NCI-H146 (cell line): Measurements from ENCODE around the gene HOMER3.

Experiments used
- DNase-seq: peaks from one replicate; lab custom pipeline; 2025; lab: John Stamatoyannopoulos, UW

Gene HOMER3

DNA sequence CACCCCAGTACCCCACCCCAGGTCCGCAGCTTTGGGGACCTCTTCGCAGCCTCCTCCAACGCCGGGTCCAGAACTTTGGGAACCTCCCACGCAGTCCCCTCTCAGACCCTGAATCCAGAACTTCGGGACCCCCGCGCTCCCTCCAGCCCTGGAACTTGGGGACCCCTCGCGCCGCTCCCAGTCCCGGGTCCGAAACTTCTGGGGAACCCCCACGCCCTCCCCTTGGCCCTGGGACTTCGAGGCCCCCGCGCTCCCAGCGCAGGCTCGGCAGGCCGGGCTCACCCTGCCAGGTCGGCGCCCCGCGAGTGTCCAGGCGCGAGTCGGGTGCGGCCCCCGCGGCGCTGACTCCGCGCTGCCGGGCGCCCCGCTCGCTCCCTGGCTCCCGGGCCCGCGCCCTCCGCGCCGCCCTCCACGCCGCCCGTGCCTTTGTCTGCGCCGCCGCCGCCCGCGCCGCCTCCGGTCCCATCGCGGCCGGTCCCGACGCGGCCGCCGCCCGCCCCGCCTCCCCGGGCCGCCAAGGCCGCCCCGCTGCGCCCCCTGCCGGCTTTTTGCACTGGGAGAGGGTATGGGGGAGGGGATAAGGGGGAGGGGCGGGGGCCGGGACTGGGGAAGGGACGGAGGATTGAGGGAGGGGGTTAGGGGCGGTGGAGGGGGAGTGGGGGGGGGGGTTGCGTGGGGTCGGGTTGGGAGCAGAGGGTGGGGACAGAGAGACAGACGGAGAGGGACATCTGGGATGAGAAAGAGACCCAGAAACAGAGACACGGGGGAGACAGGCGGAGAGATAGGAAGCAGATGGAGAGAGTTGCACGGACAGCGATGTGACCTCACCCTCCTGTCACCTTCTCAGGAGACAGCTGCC is at the start of gene HOMER3:
Gene HOMER3 (minus strand): TSS at position 449 of the 859 bp plus-strand sequence. CDS start 2,235 bp downstream, outside the sequence.
- peak; percentile 59 for DNase-seq

DNA sequence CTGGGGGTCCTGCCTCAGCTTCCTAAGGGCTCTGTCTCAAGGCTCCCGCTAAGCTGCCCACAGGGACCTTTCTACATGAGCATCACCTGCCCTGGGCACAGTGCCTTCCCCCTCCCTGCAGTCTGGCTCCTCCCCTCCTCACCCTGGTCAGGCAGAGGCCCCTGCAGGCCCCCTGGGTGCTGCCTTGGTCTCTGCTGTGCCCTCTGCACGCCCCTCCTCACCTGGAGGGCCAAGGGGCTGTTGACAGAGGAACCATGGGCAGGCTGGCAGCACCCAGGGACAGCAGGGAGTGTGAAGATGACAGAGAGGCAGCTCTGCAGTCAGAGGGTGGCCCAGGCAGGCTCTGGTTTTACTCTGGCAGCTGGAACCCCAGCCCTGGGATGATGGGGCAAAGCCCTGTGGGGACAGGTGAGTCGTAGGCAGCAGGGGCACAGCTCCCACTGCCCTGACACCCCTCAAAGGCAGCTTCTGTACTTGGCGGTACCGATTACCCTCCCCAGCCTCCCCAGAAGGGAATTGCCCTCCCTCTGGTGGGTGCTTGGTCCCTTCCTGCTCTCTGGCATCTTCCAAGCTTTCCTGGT is 49.2 kb upstream of the HOMER3 start:
- no peak for DNase-seq

DNA sequence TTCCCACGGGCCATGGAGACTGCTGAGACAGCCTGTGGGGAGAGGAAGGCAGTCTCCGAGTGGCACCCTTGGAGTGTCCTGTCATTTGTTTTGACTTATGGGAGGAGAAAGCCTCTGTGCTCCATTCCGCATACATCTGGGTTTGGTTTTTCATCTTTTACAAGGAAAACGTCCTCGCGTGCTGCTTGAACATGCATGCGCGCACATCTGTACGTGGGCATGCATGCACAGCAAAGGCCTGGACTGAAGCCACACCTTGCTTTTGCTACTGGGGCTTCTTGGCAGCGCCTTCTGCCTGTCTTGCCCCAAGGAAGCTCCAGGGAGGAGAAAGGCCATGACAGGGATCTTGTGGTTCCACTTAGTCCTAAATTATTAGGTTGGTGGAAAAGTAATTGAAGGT is 48.3 kb upstream of the HOMER3 start:
- no peak for DNase-seq

DNA sequence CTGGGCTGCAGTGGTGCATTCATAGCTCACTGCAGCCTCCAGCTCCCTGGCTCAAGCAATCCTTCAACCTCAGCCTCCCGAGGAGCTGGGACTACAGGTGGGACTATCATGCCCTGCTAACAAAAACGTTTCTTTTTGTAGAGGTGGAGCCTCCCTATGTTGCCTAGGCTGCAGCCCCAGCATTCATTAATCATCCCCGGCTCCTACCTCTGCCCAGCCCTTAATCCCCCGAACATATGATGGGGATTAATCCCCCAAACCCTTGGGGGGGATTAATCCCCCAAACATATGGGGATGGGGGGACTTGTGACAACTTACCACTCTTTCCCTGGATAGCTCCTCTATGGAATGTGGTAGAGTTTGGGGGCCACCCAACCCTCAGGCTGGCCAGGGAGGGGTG is 46.4 kb upstream of the HOMER3 start:
- DNase-seq = no peak

DNA sequence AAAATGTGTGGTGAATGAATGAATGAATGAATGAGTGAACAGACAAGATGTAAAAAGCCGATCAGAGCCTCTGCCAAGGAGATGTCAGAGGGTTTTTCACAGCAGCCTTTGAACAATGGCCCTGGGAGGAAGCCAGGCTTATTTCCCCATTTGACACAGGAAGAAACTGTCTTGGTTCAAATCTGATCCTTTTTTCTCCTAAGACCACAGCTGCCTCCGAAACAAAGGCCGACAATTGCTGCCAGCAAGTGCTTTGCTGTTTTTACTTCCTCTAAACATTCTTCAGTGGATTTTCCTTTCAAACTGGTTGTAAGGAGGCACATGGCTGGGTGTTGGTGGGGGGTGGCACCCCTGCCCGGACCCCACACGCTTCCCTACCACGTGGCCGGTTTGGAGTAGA is 44.2 kb upstream of the HOMER3 start:
- DNase-seq = no peak

DNA sequence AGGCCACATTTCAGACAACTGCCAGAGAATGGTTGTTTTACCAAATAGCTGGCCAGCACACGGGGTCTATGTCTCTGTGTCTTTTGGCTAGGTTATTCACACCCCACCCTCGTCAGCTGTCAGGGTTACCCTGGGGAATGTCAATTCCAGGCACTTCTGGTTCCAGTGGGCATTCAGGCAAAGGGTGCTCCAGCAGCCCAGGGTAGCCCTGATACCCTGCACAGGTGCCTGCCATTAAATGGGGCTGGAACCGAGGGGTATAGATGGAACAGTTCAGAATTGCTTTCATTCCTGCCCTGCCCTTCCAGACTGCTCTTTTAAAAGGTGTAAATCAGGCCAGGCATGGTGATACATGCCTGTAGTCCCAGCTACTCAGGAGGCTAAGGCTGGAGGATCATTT is 43.2 kb upstream of the HOMER3 start:
- no peak for DNase-seq

DNA sequence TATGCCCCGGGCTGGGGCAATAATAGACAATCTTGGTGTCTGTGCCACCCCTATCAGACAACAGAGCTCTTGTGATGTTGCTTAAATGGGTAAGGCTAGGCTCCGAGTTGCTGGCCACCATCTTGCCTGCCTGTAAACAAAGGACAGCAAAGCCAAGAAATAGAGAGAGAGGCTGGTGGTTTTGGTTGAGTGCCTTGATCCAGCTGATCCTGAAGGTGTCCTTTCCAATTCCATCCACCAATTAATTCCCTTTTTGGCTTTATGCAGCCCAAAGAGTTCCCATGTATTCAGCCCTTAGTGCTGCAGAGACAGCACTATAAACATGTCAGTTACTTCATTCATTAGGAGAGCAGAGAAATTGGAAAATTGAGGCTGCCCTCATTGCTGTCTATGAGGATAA is 41.7 kb upstream of the HOMER3 start:
- DNase-seq = no peak

DNA sequence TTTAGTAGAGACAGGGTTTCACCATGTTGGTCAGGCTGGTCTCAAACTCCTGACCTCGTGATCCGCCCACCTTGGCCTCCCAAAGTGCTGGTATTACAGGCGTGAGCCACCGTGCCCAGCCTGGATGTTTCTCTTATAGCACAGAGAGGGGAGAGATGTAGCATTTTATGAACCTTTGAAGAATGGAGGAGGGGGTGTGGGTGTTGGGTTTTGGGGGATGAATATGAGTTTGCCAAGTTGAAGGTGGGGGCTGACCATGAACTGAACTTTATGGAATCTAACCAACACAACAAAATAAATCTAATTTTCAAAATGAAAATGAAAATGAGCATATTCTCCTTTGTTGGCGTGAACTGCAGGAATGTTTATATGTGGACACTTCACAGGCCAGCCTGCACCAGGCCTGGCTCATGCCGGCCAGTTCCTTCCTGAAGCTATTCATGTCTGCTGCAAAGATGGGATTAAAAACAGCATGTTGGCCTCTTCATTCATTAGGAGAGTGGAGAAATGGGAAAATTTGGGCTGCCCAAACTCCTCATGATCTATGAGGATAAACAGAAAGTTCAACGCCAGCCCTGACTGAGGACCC is 39.5 kb upstream of the HOMER3 start:
- no peak for DNase-seq

DNA sequence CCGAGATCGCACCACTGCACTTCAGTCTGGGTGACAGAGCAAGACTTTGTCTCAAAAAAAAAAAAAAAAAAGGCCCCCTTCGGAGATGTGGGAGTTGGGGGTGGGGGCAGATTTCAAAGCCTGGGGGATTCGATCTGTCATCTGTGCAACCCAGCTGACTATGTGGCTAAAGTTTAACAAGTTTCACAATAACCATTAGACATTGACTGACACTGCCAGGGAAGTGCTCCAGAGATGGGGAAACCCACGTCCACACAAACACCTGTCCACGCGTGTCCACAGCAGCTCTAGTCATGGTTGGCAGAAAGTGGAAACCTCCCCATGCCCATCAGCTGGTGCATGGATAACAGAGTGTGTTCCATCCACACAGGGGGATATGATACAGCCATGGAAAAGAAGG is 37.6 kb upstream of the HOMER3 start:
- DNase-seq = no peak

DNA sequence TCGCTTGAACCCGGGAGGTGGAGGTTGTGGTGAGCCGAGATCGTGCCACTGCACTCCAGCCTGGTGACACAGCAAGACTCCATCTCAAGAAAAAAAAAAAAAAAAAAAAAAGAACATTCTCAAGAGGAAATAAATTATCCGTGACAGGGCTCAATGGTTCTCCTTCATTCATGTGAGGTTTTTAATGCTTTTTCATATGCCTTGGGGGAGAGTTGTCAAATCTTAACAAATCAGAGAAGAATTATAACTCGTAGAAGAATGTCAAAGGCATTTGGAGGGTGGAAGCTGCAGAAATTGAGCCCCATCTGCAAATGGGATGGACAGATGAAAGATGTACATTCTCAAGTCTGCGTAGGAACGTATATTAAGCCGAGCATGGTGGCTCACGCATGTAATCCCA is 34.9 kb upstream of the HOMER3 start:
- DNase-seq = no peak

DNA sequence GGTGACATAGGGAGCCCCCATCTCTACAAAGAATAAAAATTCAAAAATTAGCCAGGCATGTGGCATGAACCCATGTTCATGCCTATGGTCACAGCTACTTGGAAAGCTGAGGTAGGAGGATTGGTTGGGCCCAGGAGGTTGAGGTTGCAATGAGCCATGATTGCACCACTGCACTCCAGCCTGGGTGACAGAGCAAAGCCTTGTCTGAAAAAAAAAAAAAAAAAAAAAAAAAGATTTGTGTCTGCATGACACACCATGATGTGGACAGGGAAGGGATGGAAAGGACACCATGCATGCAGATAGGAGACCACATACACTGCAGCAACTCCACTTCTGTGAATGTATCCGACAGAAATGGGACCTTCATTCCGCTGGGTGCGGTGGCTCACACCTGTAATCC is 34.0 kb upstream of the HOMER3 start:
- DNase-seq = no peak

DNA sequence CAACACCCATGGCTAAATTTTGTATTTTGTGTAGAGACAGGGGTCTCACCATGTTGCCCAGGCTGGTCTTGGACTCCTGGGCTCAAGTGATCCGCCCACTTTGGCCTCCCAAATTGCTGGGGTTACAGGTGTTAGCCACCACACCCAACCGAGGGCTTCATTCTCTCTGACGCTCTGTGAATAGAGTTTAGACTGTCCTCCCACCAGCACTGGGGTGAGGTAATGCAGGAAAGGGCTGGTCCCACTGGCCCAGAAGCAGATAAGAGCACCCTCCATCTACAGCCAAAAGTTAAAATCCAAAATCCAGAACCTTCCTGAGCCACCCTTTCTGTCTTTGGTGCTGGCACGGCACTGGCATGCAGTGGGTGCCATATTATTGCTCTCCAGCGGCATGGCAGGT is 31.8 kb upstream of the HOMER3 start:
- no peak for DNase-seq

DNA sequence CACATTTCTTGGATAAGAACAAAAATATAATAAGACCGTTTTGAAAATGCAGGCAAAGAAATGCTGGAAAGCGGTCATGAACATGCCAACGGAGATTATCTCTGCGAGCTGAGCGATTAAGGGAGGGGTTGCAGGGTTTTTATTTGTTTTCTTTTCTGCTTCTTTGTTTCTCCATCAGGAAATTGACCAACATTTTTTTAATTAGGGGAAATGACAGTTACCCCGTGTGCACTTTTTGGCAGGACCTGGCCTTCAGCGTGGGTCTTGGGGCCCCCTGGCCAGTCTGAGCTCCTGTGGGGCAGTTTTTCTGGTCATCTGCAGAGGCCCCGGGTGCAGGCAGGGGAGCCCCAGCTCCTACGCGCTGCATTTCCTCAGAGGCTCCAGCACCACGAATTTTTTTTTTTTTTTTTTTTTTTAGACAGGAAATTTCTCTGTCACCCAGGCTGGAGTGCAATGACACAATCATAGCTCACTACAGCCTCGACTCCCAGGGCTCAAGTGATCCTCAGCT is 31.3 kb upstream of the HOMER3 start:
- DNase-seq = no peak

DNA sequence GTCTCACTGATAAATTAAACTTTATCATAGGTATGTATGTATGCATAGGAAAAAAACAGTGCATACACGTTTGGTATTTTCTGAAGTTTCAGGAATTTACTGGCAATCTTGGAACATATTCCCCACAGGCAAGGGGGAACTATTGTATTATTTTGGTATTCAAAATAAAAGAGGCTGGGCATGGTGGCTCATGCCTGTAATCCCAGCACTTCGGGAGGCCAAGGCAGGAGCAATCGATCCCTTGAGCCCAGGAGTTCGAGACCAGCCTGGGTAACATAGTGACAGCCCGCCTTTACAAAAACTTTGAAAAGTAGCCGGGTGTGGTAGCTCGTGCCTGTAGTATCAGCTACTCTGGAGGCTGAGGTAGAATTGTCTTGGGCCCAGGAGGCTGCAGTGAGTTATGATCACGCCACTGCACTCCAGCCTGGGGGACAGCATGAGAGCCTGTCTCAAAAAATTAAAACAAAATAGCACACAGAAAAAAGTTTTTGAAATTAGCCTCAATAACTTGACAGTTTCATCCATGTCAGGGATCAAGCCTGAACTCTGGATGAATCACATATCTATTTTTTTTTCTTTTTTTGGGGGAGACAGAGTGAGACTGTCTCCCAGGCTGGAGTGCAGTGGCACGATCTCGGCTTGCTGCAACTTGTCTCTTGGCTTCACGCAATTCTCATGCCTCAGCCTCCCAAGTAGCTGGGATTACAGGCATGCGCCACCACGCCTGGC is 29.1 kb upstream of the HOMER3 start:
- no peak for DNase-seq

DNA sequence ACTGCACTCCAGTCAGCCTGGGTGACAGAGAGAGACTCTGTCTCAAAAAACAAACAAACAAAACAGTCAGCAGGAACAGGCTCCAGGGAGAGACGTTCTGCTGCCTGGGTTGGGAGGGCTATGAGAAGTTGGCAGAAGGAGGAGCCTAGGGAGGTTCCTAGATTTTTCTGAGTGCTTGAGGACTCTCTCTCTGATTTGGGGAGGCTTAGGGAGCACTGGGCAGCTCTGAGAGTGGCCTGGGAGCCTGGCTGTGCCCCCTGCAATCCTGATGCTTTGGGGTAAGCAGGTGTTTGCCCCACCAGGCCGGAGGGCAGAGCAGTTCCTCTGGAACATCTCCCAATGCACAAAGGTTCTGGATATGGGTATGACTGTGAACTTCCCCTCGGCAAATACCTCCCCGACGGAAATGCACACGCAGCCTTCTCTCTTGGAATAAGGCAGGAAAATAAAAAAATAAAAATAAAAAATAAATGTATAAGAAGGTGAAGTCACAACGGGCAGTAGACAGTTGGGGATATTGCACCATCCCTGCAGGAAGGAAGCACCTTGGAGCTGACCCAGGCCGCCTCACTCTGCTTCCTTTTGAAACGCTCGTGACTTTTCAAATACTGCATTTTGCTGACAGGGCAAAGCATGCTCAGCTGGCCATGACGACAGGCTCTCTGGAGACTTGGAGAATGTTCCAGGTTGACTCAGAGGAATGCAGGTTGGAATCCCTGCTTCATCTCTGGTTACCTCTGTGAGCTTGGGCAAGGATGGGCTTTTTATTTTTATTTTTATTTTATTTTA is 26.5 kb upstream of the HOMER3 start:
- DNase-seq = no peak

DNA sequence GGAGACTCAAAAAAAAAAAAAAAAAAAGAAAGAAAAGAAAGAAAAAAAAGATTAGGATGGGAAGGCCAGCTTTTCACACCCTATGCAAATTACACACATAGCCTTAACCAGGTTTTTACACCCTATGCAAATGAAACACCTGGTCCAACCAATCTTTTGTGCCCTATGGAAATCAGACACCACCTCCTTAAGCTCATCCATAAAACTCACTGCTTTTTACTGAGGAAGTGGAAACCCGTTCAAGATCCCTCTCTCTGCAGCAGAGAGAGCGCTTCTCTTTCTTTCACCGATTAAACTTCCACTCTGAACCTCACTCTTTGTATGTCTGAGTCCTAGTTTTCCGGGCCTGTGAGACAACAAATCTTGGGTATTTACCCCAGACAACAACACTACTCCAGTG is 25.3 kb upstream of the HOMER3 start:
- DNase-seq = no peak

DNA sequence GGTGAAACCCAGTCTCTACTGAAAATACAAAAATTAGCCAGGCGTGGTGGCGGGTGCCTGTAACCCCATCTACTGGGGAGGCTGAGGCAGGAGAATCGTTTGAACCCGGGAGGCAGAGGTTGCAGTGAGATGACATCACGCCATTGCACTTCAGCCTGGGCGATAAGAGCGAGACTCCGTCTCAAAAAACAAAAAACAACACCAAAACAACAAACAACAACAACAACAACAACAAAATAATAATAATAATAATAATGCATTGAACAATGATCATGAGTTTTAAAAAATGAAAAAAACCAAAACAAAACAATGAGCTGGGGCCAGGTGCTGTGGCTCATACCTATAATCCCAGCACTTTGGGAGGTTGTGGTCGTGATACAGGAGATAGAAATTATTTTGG is 23.1 kb upstream of the HOMER3 start:
- DNase-seq = no peak

DNA sequence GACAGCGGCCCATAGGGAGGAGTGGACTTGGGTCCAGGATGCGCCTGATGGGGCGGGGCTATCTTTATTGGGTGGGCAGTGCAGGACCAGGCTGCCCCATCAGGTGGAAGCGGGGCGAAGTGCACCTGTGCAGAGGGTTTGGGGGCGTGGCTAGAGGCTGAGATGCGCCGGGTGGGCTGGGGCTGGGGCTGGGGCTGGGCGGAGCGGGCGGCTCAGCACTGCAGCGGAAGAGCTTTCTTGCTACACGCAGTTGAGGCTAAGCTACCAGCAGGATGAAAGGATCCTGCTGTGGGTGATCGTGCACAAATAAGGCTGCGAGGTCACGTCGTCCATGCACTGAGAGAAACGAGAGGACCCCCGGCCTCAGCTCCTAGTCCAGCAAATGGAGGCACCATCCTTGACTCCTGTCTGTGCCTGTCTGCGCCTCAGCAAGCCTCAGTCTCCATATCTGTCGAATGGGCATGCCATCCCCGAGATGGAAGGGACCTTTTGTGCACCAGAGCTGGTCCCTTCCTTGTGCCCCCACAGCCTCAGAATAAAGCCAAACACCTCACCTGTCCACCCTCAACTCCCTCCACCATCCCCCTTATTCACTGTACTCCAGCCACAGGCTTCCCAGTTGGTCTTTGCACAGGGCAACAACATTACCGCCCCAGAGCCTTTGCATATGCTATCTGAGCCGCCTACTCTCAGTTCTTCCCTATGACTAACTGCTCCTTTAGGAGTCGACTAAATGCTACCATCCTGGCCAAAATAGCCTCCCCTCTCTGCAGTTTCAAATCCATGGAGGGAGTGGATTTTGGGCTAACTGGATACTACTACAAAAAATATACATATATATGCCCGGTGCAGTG is 21.0 kb upstream of the HOMER3 start:
- peak; percentile 94 for DNase-seq

DNA sequence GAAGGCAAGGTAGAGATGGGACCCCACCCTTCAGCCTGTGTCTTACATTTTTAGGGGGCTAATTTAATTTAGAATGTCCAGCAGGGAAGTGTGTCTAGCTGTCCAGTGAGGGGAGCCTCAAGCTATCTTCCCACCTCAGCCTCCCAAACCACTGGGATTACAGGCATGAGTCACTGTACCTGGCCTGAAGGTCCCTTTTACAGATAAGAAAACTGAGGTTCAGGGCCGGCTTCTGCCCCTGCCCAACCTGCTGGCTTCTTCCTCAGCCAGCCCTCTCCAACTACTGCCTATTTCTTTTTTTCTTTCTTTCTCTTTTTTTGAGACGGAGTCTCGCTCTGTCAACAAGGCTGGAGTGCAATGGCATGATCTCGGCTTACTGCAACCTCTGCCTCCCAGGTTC is 19.4 kb upstream of the HOMER3 start:
- no peak for DNase-seq

DNA sequence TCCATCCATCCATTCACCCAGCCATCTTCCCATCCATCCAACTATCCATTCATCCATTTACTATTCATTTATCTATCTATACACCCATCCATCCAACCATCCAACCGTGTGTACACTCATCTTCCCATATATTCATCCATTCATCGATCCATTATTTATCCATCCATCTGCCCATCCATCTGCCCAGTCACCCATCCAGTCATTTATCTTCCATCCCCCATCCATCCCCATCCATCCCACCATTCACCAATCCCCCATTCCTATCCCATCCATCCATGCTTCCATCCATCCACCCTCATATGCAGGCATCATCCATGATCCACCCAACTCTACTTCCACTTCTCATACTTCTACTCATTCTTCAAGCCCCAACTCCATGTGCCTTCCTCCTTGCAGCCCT is 14.0 kb upstream of the HOMER3 start:
- no peak for DNase-seq

DNA sequence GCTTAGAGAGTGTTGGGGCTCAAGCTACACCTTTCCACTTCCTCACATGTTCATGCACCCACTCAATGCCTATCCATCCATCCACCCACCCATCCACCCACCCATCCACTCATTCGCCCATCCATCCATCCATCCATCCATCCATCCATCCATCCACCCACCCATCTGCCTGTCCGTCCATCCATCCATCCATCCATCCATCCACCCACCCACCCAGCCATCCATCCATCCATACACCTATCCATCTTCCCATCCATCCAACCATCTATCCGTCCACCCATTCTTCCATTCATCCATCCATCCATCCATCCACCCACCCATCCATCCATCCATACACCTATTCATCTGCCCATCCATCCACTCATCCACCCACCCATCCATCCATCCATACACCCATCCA is 13.1 kb upstream of the HOMER3 start:
- no peak for DNase-seq
